ENCODE results near the gene SHROOM3. TPM values are rescaled to one million over a fixed set of nuclear protein-coding genes. Genes with fewer than 3 reads are reported as not detected.
A peak's percentile ranks its signal among the peaks of the same experiment; 100 is the strongest.

SHROOM3 gene
- total and polyA plus RNA-seq, 2 donors (not counting 3 experiments of a cell fraction or from before 2014, with no cell fraction given): 2.7 to 6.7 TPM

DNA sequence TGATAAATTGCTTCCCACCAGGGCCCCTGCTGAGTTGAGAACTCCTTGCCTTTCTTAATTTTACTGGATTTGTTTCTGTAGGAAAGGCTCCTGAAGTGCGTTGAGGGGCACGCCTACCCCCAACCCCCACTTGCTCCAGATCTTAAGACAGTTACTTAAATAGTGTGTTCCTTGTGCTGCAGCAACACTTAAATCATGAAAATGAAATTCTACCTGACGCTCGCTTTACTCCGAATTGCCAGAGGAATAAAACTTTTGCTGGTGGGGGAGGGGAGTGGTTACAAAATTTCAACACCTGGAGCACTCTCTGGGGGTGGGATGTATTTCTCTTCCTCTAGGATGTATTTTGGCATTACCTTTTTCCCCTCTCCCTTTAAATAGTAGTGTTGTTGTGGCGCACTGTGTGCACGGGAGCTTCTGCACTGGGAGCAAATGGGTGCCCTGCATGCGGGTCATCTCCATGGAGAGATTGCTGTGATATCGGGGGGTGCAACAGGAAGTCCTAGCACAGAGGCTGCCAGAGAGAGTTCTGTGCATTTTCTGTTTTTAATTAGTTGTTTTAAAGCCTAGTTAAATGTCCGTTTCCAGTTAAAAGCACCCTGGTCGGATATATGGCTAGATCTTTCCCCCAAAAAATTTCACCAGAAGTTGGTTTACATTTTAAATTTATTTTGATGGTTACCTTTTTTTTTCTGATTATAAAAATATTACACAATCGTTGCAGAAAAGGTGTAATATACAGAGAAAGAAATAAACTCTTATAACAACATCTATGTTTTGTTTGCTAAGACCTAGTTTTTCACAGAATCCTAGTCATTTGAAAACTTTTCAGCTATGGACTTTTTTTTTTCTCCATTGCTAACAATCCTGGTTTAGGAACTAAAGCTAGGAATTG lies 255.2 kb downstream of the SHROOM3 start:
- ChIA-PET POLR2A (no interaction called here), CTCF (interaction anchor here (0.6 to 1.1 kb wide), 4 partner anchors 63 to 177 kb away, joined by 3 read pairs; no protein-coding TSS in a partner anchor)
- dilution Hi-C loops (cut with MboI; ENCODE audit: extremely low pct_ligation_motif_present, low sequenced_read_pairs) (no loop called here), intact Hi-C loops (cut with micrococcal nuclease) (no loop called here)
- Histone ChIP-seq H3K27ac (ENCODE audit: insufficient read depth, low read depth, low read length) (peak overlapping the region; percentile 40), H3K9me3 (replicated peaks; ENCODE audit: control insufficient read depth, insufficient read depth, low read length) (no peaks in the 10 kb centered on the region), H3K4me1 (ENCODE audit: control insufficient read depth, extremely low read depth, insufficient read depth, low read length) (peaks cover 18% of the 10 kb centered on the region), H3K4me2 (ENCODE audit: insufficient read depth, low read length) (peak overlapping the region; percentile 86), H3K27me3 (ENCODE audit: control insufficient read depth in 2 of 2, insufficient read depth in 2 of 2, low read length in 2 of 2) (no peaks in the 10 kb centered on the region), H3K36me3 (ENCODE audit: control insufficient read depth in 2 of 2, extremely low read depth in 1 of 2, insufficient read depth in 2 of 2, low read length in 2 of 2) (no peaks in the 10 kb centered on the region), H2AFZ (ENCODE audit: low read depth, low read length) (peak overlapping the region; percentile 67), H3K9ac (replicated peaks; ENCODE audit: extremely low read depth, insufficient read depth, low read length) (peak overlapping the region; percentile 79), H4K20me1 (replicated peaks; ENCODE audit: control insufficient read depth, extremely low read depth, insufficient read depth, low read length) (no peaks in the 10 kb centered on the region), H3K79me2 (ENCODE audit: control insufficient read depth, insufficient read depth, low read length) (peaks cover 6% of the 10 kb centered on the region), H3K9me1 (replicated peaks; ENCODE audit: control insufficient read depth, extremely low read depth, insufficient read depth, low read length) (no peaks in the 10 kb centered on the region), H3K4me3 (replicated peaks in 1 of 3; ENCODE audit: insufficient read depth in 1 of 3, low read depth in 1 of 3, low read length in 3 of 3) (peak overlapping the region; percentile 41 to 73 (median 65))
- no TSS peak for BruUV-seq (replicated peaks)
- TF ChIP-seq GATA2 (IDR thresholded peaks at IDR 0.05; ENCODE audit: insufficient read depth, insufficient read length, low read depth, low read length) (peak; percentile 20), FOS (IDR thresholded peaks at IDR 0.05; ENCODE audit: borderline replicate concordance, insufficient read depth, low read length) (no peak), JUN (IDR thresholded peaks at IDR 0.05; ENCODE audit: borderline replicate concordance, insufficient read depth, insufficient read length, low read depth) (no peak), MYC (IDR thresholded peaks at IDR 0.05; ENCODE audit: low read depth, low read length) (no peak)
- DNase-seq (ENCODE audit: low read depth, low spot score) (no peak), FAIRE-seq (no peak)

DNA sequence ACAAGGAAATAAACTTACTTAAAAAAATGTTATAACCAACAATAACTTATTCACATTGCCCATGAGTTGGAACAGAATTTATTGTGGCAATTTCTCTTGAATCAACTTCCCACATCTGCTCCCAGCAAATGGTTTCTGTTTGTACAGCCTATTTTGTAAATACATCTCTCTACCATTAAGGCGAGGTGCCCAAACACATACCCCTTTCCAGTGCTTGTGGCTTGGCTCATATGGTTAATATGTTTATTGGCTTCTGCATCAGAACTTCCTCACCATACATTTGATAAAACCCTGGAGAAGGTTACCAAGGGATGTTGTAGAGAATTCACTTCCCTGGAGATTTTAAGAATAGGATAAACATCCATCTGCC lies 255.9 kb downstream of the SHROOM3 start:
- intact Hi-C loops (cut with micrococcal nuclease): no loop called here

More for the DNA sequence above, 255.9 kb downstream of the SHROOM3 start:
- no peaks in the 10 kb centered on the region for H4K20me1 ChIP-seq (replicated peaks; ENCODE audit: control insufficient read depth, extremely low read depth, insufficient read depth, low read length)
- no peak overlapping the region for H3K4me3 ChIP-seq (replicated peaks in 1 of 3; ENCODE audit: insufficient read depth in 1 of 3, low read depth in 1 of 3, low read length in 3 of 3)
- no peak overlapping the region for H2AFZ ChIP-seq (ENCODE audit: low read depth, low read length)
- DNase-seq (ENCODE audit: low read depth, low spot score) (no peak), FAIRE-seq (no peak)
- H3K4me1 ChIP-seq (ENCODE audit: control insufficient read depth, extremely low read depth, insufficient read depth, low read length): peaks cover 18% of the 10 kb centered on the region
- no peak for TF ChIP-seq CTCF (IDR thresholded peaks at IDR 0.05; ENCODE audit: extremely low read depth in 1 of 2, insufficient read depth in 1 of 2, low read depth in 1 of 2, low read length in 2 of 2)
- TF ChIP-seq JUN (IDR thresholded peaks at IDR 0.05; ENCODE audit: borderline replicate concordance, insufficient read depth, insufficient read length, low read depth): no peak
- no peak for TF ChIP-seq FOS (IDR thresholded peaks at IDR 0.05; ENCODE audit: borderline replicate concordance, insufficient read depth, low read length)
- TF ChIP-seq MYC (IDR thresholded peaks at IDR 0.05; ENCODE audit: low read depth, low read length): no peak
- TF ChIP-seq POLR2AphosphoS5 (IDR thresholded peaks at IDR 0.05; ENCODE audit: insufficient read depth, low read depth, low read length): no peak
- no peak for TF ChIP-seq MAX (IDR thresholded peaks at IDR 0.05; ENCODE audit: insufficient read depth, insufficient read length)
- no peak for TF ChIP-seq GATA2 (IDR thresholded peaks at IDR 0.05; ENCODE audit: insufficient read depth, insufficient read length, low read depth, low read length)
- TF ChIP-seq POLR2A (IDR thresholded peaks at IDR 0.05; ENCODE audit: low read depth, low read length): no peak
- TF ChIP-seq EZH2 (IDR thresholded peaks at IDR 0.05; ENCODE audit: borderline replicate concordance, low read depth, low read length, severe bottlenecking): no peak
- H3K9me3 ChIP-seq (replicated peaks; ENCODE audit: control insufficient read depth, insufficient read depth, low read length): no peaks in the 10 kb centered on the region
- H3K27ac ChIP-seq (ENCODE audit: insufficient read depth, low read depth, low read length): no peak overlapping the region
- dilution Hi-C loops (cut with MboI; ENCODE audit: extremely low pct_ligation_motif_present, low sequenced_read_pairs): no loop called here
- ChIA-PET CTCF (interaction anchor here (0.6 to 1.0 kb wide), 2 partner anchors 63 to 96 kb away, joined by 3 read pairs; no protein-coding TSS in a partner anchor), POLR2A (no interaction called here)
- no peaks in the 10 kb centered on the region for H3K9me1 ChIP-seq (replicated peaks; ENCODE audit: control insufficient read depth, extremely low read depth, insufficient read depth, low read length)
- no peaks in the 10 kb centered on the region for H3K36me3 ChIP-seq (ENCODE audit: control insufficient read depth in 2 of 2, extremely low read depth in 1 of 2, insufficient read depth in 2 of 2, low read length in 2 of 2)
- H3K27me3 ChIP-seq (ENCODE audit: control insufficient read depth in 2 of 2, insufficient read depth in 2 of 2, low read length in 2 of 2): no peaks in the 10 kb centered on the region
- H3K4me2 ChIP-seq (ENCODE audit: insufficient read depth, low read length): peak overlapping the region; percentile 86
- BruUV-seq (replicated peaks): TSS peak; percentile 30
- no peak overlapping the region for H3K9ac ChIP-seq (replicated peaks; ENCODE audit: extremely low read depth, insufficient read depth, low read length)
- peaks cover 6% of the 10 kb centered on the region for H3K79me2 ChIP-seq (ENCODE audit: control insufficient read depth, insufficient read depth, low read length)

Measured in endothelial cell of umbilical vein (primary cell).